K562 (cell line): ENCODE results near the gene LYPD4.

Source experiments
- CSDE1 ChIP-seq, 2 experiments: fragments of 450-650 bp; IDR thresholded peaks; 2 replicates each; pipeline ENCODE4 v1.6.1; 2016; ENCODE audit warnings: mild to moderate bottlenecking in 1 of 2
- CTCF ChIP-seq, 3 experiments: IDR thresholded peaks in 2 of 3; conservative IDR thresholded peaks in 1 of 3; 2 replicates each; pipeline ENCODE4 v1.5.1; 2011 to 2012; ENCODE audit warnings: low read length in 3 of 3, mild to moderate bottlenecking in 3 of 3, control low read depth in 2 of 3, improper control_type of control experiment in 1 of 3, inconsistent platforms in 1 of 3, low read depth in 1 of 3, mixed read lengths in 1 of 3, moderate library complexity in 1 of 3; ENCODE audit not compliant: insufficient read depth in 2 of 3
- EGR1 ChIP-seq: fragments of 450-650 bp; conservative IDR thresholded peaks from 2 replicates; pipeline ENCODE4 v1.6.1; 2017; ENCODE audit warnings: mild to moderate bottlenecking
- NR2F6 ChIP-seq: fragments of 450-650 bp; formaldehyde crosslinking; IDR thresholded peaks from 2 replicates; pipeline ENCODE4 v1.4.0; 2020; ENCODE audit warnings: mild to moderate bottlenecking
- POLR2AphosphoS2 ChIP-seq: IDR thresholded peaks from 2 replicates; pipeline ENCODE4 v1.6.1; 2012; ENCODE audit warnings: low read length, improper control_type of control experiment
- TF ChIP-seq, protein P1 (sequence below): fragments of 150-350 bp; IDR thresholded peaks from 2 replicates; pipeline ENCODE4 v1.6.1; 2014; ENCODE audit warnings: low read depth, mild to moderate bottlenecking, low read length, borderline replicate concordance

DNA sequence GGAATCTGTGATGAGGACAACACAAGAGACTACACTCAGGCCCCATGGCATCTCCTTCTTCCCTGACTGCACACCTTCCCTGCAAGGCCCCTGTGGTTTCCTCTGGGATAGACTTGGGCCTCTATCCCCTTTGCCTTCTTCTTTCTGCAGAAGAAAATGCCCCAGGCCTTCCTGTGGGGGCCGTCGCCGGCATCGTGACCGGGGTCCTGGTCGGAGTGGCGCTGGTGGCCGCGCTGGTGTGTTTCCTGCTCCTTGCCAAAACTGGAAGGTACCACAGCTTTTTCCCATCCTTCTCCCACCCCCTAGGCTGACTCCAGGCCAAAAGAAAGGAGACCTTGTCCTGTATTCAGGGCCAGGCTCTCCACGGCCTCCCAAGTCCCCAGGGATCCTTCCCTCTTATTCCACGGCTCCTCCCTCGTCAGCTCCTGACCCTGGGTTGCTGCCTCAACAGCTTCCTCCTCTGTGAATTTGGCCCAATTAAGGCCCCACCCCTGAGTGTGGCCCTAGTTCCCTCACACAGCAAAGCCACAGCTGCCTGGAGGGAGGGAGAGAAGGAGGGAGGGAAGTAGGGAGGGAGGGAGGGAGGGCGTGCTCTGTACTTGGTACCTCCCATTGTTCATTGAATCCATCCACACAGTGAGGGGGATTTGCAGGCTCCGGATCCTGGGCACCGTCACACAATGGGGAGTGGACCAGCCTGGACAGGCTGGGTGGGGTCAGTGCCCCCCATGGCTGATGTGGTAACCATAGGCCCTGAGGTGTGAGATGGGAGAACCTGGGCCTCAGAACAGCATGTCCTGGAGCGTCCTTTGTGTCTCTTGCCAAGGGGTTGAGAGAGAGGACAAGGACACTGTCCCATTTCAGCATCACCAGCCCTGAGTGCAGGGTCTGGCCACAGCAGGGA is 35.6 kb downstream of the LYPD4 start:
- no peak for TF ChIP-seq NR2F6 (CRISPR knock-in tag)
- TF ChIP-seq CTCF (IDR thresholded peaks at IDR 0.05 in 2 of 3, conservative IDR thresholded peaks at IDR 0.05 in 1 of 3; ENCODE audit: insufficient read depth in 2 of 3, low read depth in 1 of 3, low read length in 3 of 3): no peak
- no peak for TF ChIP-seq POLR2AphosphoS2
- TF ChIP-seq CSDE1 (IDR thresholded peaks at IDR 0.05): no peak
- TF ChIP-seq EGR1: no peak
- TF ChIP-seq, protein P1, sequence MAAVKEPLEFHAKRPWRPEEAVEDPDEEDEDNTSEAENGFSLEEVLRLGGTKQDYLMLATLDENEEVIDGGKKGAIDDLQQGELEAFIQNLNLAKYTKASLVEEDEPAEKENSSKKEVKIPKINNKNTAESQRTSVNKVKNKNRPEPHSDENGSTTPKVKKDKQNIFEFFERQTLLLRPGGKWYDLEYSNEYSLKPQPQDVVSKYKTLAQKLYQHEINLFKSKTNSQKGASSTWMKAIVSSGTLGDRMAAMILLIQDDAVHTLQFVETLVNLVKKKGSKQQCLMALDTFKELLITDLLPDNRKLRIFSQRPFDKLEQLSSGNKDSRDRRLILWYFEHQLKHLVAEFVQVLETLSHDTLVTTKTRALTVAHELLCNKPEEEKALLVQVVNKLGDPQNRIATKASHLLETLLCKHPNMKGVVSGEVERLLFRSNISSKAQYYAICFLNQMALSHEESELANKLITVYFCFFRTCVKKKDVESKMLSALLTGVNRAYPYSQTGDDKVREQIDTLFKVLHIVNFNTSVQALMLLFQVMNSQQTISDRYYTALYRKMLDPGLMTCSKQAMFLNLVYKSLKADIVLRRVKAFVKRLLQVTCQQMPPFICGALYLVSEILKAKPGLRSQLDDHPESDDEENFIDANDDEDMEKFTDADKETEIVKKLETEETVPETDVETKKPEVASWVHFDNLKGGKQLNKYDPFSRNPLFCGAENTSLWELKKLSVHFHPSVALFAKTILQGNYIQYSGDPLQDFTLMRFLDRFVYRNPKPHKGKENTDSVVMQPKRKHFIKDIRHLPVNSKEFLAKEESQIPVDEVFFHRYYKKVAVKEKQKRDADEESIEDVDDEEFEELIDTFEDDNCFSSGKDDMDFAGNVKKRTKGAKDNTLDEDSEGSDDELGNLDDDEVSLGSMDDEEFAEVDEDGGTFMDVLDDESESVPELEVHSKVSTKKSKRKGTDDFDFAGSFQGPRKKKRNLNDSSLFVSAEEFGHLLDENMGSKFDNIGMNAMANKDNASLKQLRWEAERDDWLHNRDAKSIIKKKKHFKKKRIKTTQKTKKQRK: no peak
